OCI-LY3 (cell line): ENCODE measurements around the gene ERN1.

Experiments
- H2AFZ ChIP-seq: fragments of 200-600, 300-600 bp; shearing (Covaris generic); 2 replicates; pipeline ENCODE4 v1.6.0; 2014; ENCODE audit warnings: antibody characterized with exemption, low read depth, low read length
- H3K27ac ChIP-seq: fragments of 200-600, 300-600 bp; sonication (generic); 2 replicates; pipeline ENCODE4 v1.5.1; 2014; ENCODE audit warnings: mild to moderate bottlenecking, low read length, moderate library complexity, mixed read lengths
- H3K27me3 ChIP-seq: fragments of 200-600, 300-600 bp; sonication (generic); 2 replicates; pipeline ENCODE4 v1.6.1; 2014; ENCODE audit warnings: low read depth, low read length, mixed read lengths
- H3K36me3 ChIP-seq: fragments of 200-600, 300-600 bp; sonication (generic); replicated peaks from 2 replicates; pipeline ENCODE3; 2014; ENCODE audit warnings: low read depth, low read length, mixed read lengths
- H3K4me1 ChIP-seq: fragments of 300-600, 200-600 bp; sonication (generic); 2 replicates; pipeline ENCODE4 v1.6.1; 2014; ENCODE audit warnings: low read length, mixed read lengths
- H3K4me2 ChIP-seq: fragments of 200-600, 300-600 bp; sonication (generic); 2 replicates; pipeline ENCODE4 v1.6.1; 2014; ENCODE audit warnings: low read length, mixed read lengths
- H3K4me3 ChIP-seq: fragments of 300-600, 200-600 bp; sonication (generic); 2 replicates; pipeline ENCODE4 v1.5.1; 2014; ENCODE audit warnings: antibody characterized with exemption, mild to moderate bottlenecking, low read length, moderate library complexity
- H3K79me2 ChIP-seq: fragments of 300-600, 200-600 bp; shearing (Covaris generic); 2 replicates; pipeline ENCODE4 v1.6.1; 2014; ENCODE audit warnings: mild to moderate bottlenecking, low read length, mixed read lengths
- H3K9ac ChIP-seq: fragments of 300-600, 200-600 bp; shearing (Covaris generic); 2 replicates; pipeline ENCODE4 v1.6.0; 2014; ENCODE audit warnings: mild to moderate bottlenecking, low read length, moderate library complexity
- H3K9me3 ChIP-seq: fragments of 200-600, 300-600 bp; shearing (Covaris generic); 2 replicates; pipeline ENCODE4 v1.6.1; 2014; ENCODE audit warnings: low read length, mixed read lengths; ENCODE audit not compliant: insufficient read depth
- H4K20me1 ChIP-seq: fragments of 200-600, 300-600 bp; sonication (generic); 2 replicates; pipeline ENCODE4 v1.6.1; 2016; ENCODE audit warnings: low read length, mixed read lengths; ENCODE audit not compliant: insufficient read depth
- CTCF ChIP-seq: fragments of 200-600, 300-600 bp; sonication (generic); IDR thresholded peaks from 2 replicates; pipeline ENCODE4 v1.5.1; 2014; ENCODE audit warnings: antibody characterized with exemption, low read length, low read depth
- EZH2phosphoT487 ChIP-seq: fragments of 200-600 bp; shearing (Covaris generic); IDR thresholded peaks from 2 replicates; pipeline ENCODE4 v1.6.1; 2018; ENCODE audit warnings: antibody characterized with exemption, mixed run types, low read depth

ERN1 gene

GRCh38 chr17:63998050-63998720 is 131.8 kb downstream of the ERN1 start, which contains the start of gene PRR29:
PRR29 (plus strand) TSS chr17:63998351; CDS start chr17:63998365, 14 bp downstream.
- Histone ChIP-seq H3K9ac (peak within 1 kb of the TSS; percentile 36; the same call in 1 of the 2 replicates), H3K79me2 (no peaks in the 10 kb centered on the region), H3K4me3 (peak within 1 kb of the TSS; percentile 86), H2AFZ (peak within 1 kb of the TSS; percentile 73), H3K4me1 (peaks cover 9% of the 10 kb centered on the region), H3K36me3 (peaks cover 2% of the 10 kb centered on the region), H3K27ac (no peak within 1 kb of the TSS), H4K20me1 (no peaks in the 10 kb centered on the region), H3K9me3 (no peaks in the 10 kb centered on the region), H3K27me3 (peaks cover 33% of the 10 kb centered on the region), H3K4me2 (peak within 1 kb of the TSS; percentile 98)
- no peak for TF ChIP-seq EZH2phosphoT487
- no peak for TF ChIP-seq CTCF

GRCh38 chr17:63997341-63998048 is 132.4 kb downstream of the ERN1 start:
- no peaks in the 10 kb centered on the region for H3K36me3 ChIP-seq
- TF ChIP-seq EZH2phosphoT487 (no peak), CTCF (no peak)
- no peaks in the 10 kb centered on the region for H3K9me3 ChIP-seq
- H3K4me2 ChIP-seq: peak overlapping the region; percentile 98
- no peaks in the 10 kb centered on the region for H3K79me2 ChIP-seq
- no peak overlapping the region for H3K27ac ChIP-seq
- H3K9ac ChIP-seq: peak overlapping the region; percentile 36; the same call in 1 of the 2 replicates
- H3K27me3 ChIP-seq: peaks cover 36% of the 10 kb centered on the region
- peaks cover 9% of the 10 kb centered on the region for H3K4me1 ChIP-seq
- H3K4me3 ChIP-seq: peak overlapping the region; percentile 86
- H4K20me1 ChIP-seq: no peaks in the 10 kb centered on the region
- H2AFZ ChIP-seq: peak overlapping the region; percentile 73

- no peaks in the 10 kb centered on the region for H3K79me2 ChIP-seq
- no peak overlapping the region for H2AFZ ChIP-seq
- no peaks in the 10 kb centered on the region for H4K20me1 ChIP-seq
- no peaks in the 10 kb centered on the region for H3K9me3 ChIP-seq
- H3K4me1 ChIP-seq: peaks cover 9% of the 10 kb centered on the region
- no peak overlapping the region for H3K4me2 ChIP-seq
- no peak overlapping the region for H3K9ac ChIP-seq
- no peaks in the 10 kb centered on the region for H3K36me3 ChIP-seq
- peaks cover 45% of the 10 kb centered on the region for H3K27me3 ChIP-seq
- no peak for TF ChIP-seq CTCF
- no peak for TF ChIP-seq EZH2phosphoT487
- no peak overlapping the region for H3K4me3 ChIP-seq
- H3K27ac ChIP-seq: no peak overlapping the region
Measured at GRCh38 chr17:63996430-63997182, 133.3 kb downstream of the ERN1 start.

GRCh38 chr17:63995626-63996025 is 134.3 kb downstream of the ERN1 start:
- Histone ChIP-seq H3K27me3 (peaks cover 47% of the 10 kb centered on the region), H3K4me2 (no peak overlapping the region), H3K27ac (no peak overlapping the region), H2AFZ (no peak overlapping the region), H3K4me3 (no peak overlapping the region), H3K9me3 (no peaks in the 10 kb centered on the region), H3K36me3 (no peaks in the 10 kb centered on the region), H3K79me2 (no peaks in the 10 kb centered on the region), H4K20me1 (no peaks in the 10 kb centered on the region), H3K4me1 (peaks cover 11% of the 10 kb centered on the region), H3K9ac (no peak overlapping the region)
- TF ChIP-seq EZH2phosphoT487 (no peak), CTCF (no peak)
